Lower lobe of right lung (tissue), 2 donors: ENCODE data around the gene MKI67. TPM values are rescaled to one million over a fixed set of nuclear protein-coding genes. Genes with fewer than 3 reads are reported as not detected.

Experiments
- ATAC-seq, 2 donors: fragments of 200-7000 bp; cut with Tn5 transposase; one replicate each; pipeline ENCODE4 v1.9.1; 2020 to 2022; ENCODE audit warnings: mild to moderate bottlenecking in 2 of 2, moderate library complexity in 2 of 2
- DNase-seq: peaks from one replicate; pipeline ENCODE4 v3.0.0-alpha.2; 2020
- H3K27ac ChIP-seq: fragments of 200-600 bp; one replicate; pipeline ENCODE4 v1.8.0; 2022
- H3K27me3 ChIP-seq: fragments of 200-600 bp; one replicate; pipeline ENCODE4 v1.8.0; 2022; ENCODE audit warnings: low read depth
- H3K36me3 ChIP-seq: fragments of 200-600 bp; one replicate; pipeline ENCODE4 v1.8.0; 2022; ENCODE audit warnings: mild to moderate bottlenecking
- H3K4me1 ChIP-seq: fragments of 200-600 bp; one replicate; pipeline ENCODE4 v1.8.0; 2022
- H3K4me3 ChIP-seq: fragments of 200-600 bp; one replicate; pipeline ENCODE4 v1.8.0; 2022; ENCODE audit warnings: mild to moderate bottlenecking
- H3K9me3 ChIP-seq: fragments of 200-600 bp; one replicate; pipeline ENCODE4 v1.8.0; 2022
- CTCF ChIP-seq: fragments of 200-600 bp; IDR thresholded peaks from one replicate; pipeline ENCODE4 v1.8.0; 2022; ENCODE audit warnings: antibody characterized with exemption, mild to moderate bottlenecking
- intact Hi-C: fragments of 100-400 bp; cut with DNase I; formaldehyde crosslinking; loops from one replicate; pipeline ENCODE4 v1.11.0; 2022
- total RNA-seq: library from RNA; stranded (reverse); fragmentation: NEBNext Ultra II Directional; extraction: Animal tissue kit (Norgen Biotek cat#: 25700); gene quantifications from one replicate; pipeline ENCODE4 v1.2.1, GENCODE V29; 2021
- donor health status: DM: no; HTN: yes; CAD: no; lungs with severe emphysema.

The MKI67 gene
- total RNA-seq, 1 donor from 2014 or later, result 4.8 TPM

GRCh38 chr10:128055061-128055868, 71.0 kb downstream of the MKI67 start:
- Histone ChIP-seq H3K4me1 (peaks cover 15% of the 10 kb centered on the region), H3K9me3 (no peaks in the 10 kb centered on the region), H3K27me3 (no peaks in the 10 kb centered on the region), H3K27ac (no peak overlapping the region), H3K4me3 (no peak overlapping the region), H3K36me3 (peaks cover 69% of the 10 kb centered on the region)
- ATAC-seq (no peak), DNase-seq (no peak)
- intact Hi-C loops, result no loop called here
- TF ChIP-seq CTCF, result no peak

GRCh38 chr10:128054163-128054970, 71.9 kb downstream of the MKI67 start:
- Histone ChIP-seq H3K4me1 (peaks cover 15% of the 10 kb centered on the region), H3K9me3 (no peaks in the 10 kb centered on the region), H3K27ac (peak overlapping the region; percentile 36), H3K36me3 (peaks cover 68% of the 10 kb centered on the region), H3K27me3 (no peaks in the 10 kb centered on the region), H3K4me3 (no peak overlapping the region)
- ATAC-seq, result peak; percentile 44 to 77
- DNase-seq, result peak; percentile 68
- no peak for TF ChIP-seq CTCF
- intact Hi-C loops, result no loop called here

- H3K27ac ChIP-seq, result no peak overlapping the region
Measured at GRCh38 chr10:128053356-128053755, 72.9 kb downstream of the MKI67 start.

GRCh38 chr10:128052696-128053095, 73.5 kb downstream of the MKI67 start:
- Histone ChIP-seq H3K9me3 (no peaks in the 10 kb centered on the region), H3K27me3 (no peaks in the 10 kb centered on the region), H3K27ac (no peak overlapping the region), H3K4me3 (no peak overlapping the region), H3K4me1 (peaks cover 30% of the 10 kb centered on the region), H3K36me3 (peaks cover 58% of the 10 kb centered on the region)
- DNase-seq (no peak), ATAC-seq (no peak)
- no peak for TF ChIP-seq CTCF
- intact Hi-C loops, result no loop called here

More at GRCh38 chr10:128053356-128053755, 72.9 kb downstream of the MKI67 start:
- peaks cover 23% of the 10 kb centered on the region for H3K4me1 ChIP-seq
- H3K9me3 ChIP-seq, result no peaks in the 10 kb centered on the region
- intact Hi-C loops, result no loop called here
- DNase-seq (no peak), ATAC-seq (no peak)
- no peak for TF ChIP-seq CTCF
- no peak overlapping the region for H3K4me3 ChIP-seq
- H3K27me3 ChIP-seq, result no peaks in the 10 kb centered on the region
- H3K36me3 ChIP-seq, result peaks cover 64% of the 10 kb centered on the region

- intact Hi-C loops, result no loop called here
- peaks cover 46% of the 10 kb centered on the region for H3K36me3 ChIP-seq
Measured at GRCh38 chr10:128051548-128051947, 74.7 kb downstream of the MKI67 start.

More at GRCh38 chr10:128051548-128051947, 74.7 kb downstream of the MKI67 start:
- DNase-seq (no peak), ATAC-seq (no peak)
- Histone ChIP-seq H3K9me3 (no peaks in the 10 kb centered on the region), H3K4me3 (no peak overlapping the region), H3K27ac (peak overlapping the region; percentile 25), H3K4me1 (peaks cover 41% of the 10 kb centered on the region), H3K27me3 (no peaks in the 10 kb centered on the region)
- TF ChIP-seq CTCF, result no peak
